ENCODE results near the gene ZSCAN25.
"Not testable (repeated sequence)": the region's sequence is repeated elsewhere in the genome, so short reads cannot be mapped to it uniquely, and the experiment has no call there.

GRCh38 chr7:99637414-99637813, 20.7 kb downstream of the ZSCAN25 start:
- not testable (repeated sequence) for TF ChIP-seq CTCF (conservative IDR thresholded peaks at IDR 0.05; ENCODE audit: low read depth, low read length); EZH2 (IDR thresholded peaks at IDR 0.05; ENCODE audit: borderline replicate concordance, low read depth, low read length, poor library complexity, severe bottlenecking)
